ENCODE results near the gene ZNF263. TPM values are rescaled to one million over a fixed set of nuclear protein-coding genes. Genes with fewer than 3 reads are reported as not detected.

Gene ZNF263
- total RNA-seq, 1 experiment from 2014 or later, result 29.5 TPM

DNA sequence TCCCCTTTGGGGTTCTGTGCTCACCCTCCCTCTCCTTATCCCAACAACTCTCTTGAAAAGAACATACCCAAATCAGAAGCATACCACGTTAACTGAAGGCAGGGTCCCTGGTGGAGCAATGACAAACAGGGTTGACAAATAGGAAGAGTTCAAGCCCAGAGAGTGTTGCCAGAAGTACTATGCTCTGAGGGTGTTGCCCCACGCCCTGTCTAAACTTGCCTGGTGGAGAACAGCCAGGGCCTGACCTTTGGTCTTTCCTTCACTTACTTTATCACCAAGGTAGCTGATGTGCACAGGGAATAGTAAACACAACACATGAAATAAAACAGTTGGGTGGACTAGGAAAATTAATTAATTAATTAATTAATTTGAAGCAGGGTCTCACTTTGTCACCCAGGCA is 45.4 kb downstream of the ZNF263 start (continued):
- TF ChIP-seq MYBL2 (CRISPR knock-in tag; IDR thresholded peaks at IDR 0.05) (no peak), ZNF121 (CRISPR knock-in tag; IDR thresholded peaks at IDR 0.05) (no peak), CREB1 (CRISPR knock-in tag; IDR thresholded peaks at IDR 0.05) (no peak), SMAD3 (CRISPR knock-in tag; IDR thresholded peaks at IDR 0.05; ENCODE audit: borderline replicate concordance) (no peak), ZNF416 (CRISPR knock-in tag; IDR thresholded peaks at IDR 0.05) (no peak), GRHL2 (CRISPR knock-in tag; IDR thresholded peaks at IDR 0.05; ENCODE audit: insufficient replicate concordance, severe bottlenecking) (no peak)
- TF ChIP-seq, protein P1, sequence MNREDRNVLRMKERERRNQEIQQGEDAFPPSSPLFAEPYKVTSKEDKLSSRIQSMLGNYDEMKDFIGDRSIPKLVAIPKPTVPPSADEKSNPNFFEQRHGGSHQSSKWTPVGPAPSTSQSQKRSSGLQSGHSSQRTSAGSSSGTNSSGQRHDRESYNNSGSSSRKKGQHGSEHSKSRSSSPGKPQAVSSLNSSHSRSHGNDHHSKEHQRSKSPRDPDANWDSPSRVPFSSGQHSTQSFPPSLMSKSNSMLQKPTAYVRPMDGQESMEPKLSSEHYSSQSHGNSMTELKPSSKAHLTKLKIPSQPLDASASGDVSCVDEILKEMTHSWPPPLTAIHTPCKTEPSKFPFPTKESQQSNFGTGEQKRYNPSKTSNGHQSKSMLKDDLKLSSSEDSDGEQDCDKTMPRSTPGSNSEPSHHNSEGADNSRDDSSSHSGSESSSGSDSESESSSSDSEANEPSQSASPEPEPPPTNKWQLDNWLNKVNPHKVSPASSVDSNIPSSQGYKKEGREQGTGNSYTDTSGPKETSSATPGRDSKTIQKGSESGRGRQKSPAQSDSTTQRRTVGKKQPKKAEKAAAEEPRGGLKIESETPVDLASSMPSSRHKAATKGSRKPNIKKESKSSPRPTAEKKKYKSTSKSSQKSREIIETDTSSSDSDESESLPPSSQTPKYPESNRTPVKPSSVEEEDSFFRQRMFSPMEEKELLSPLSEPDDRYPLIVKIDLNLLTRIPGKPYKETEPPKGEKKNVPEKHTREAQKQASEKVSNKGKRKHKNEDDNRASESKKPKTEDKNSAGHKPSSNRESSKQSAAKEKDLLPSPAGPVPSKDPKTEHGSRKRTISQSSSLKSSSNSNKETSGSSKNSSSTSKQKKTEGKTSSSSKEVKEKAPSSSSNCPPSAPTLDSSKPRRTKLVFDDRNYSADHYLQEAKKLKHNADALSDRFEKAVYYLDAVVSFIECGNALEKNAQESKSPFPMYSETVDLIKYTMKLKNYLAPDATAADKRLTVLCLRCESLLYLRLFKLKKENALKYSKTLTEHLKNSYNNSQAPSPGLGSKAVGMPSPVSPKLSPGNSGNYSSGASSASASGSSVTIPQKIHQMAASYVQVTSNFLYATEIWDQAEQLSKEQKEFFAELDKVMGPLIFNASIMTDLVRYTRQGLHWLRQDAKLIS (CRISPR knock-in tag; IDR thresholded peaks at IDR 0.05; ENCODE audit: borderline replicate concordance), result no peak

Other genes with a start within 250 kb of the ZNF263 start
- 27.3 to 28.5 TPM (median 28.2 TPM) in 3 replicates for gene BICDL2, start 246.5 kb upstream of the ZNF263 start, total RNA-seq (2021)
- 41.2 to 49.0 TPM (median 43.3 TPM) in 3 replicates for gene MMP25, start 236.9 kb upstream of the ZNF263 start, total RNA-seq (2021)
- 3.5 to 4.7 TPM (median 3.6 TPM) in 3 replicates for gene IL32, start 217.9 kb upstream of the ZNF263 start, total RNA-seq (2021)
- gene ZSCAN10, start 184.2 kb upstream of the ZNF263 start, total RNA-seq (2021), result 263 to 286 TPM (median 271 TPM) in 3 replicates
- gene ZNF205, start 170.9 kb upstream of the ZNF263 start, total RNA-seq (2021), result 17.7 to 22.7 TPM (median 21.3 TPM) in 3 replicates
- gene ZNF213, start 148.5 kb upstream of the ZNF263 start, total RNA-seq (2021), result 8.9 to 11.6 TPM (median 10.3 TPM) in 3 replicates
- gene OR1F1, start 95.3 kb upstream of the ZNF263 start, total RNA-seq (2021), result 0.27 to 0.46 TPM (median 0.44 TPM) in 3 replicates
- 6.8 to 9.7 TPM (median 7.2 TPM) in 3 replicates for gene ZNF200, start 48.3 kb upstream of the ZNF263 start, total RNA-seq (2021)
- gene MEFV, start 26.9 kb upstream of the ZNF263 start, total RNA-seq (2021), result 0.09 to 0.21 TPM (median 0.14 TPM) in 3 replicates
- gene TIGD7, start 21.9 kb downstream of the ZNF263 start, total RNA-seq (2021), result 5.3 to 7.4 TPM (median 7.0 TPM) in 3 replicates
- gene ZNF75A, start 22.0 kb downstream of the ZNF263 start, total RNA-seq (2021), result 21.8 to 31.5 TPM (median 23.5 TPM) in 3 replicates
- not detected in 3 replicates for gene OR2C1, start 72.4 kb downstream of the ZNF263 start, total RNA-seq (2021)
- 16.0 to 17.9 TPM (median 16.7 TPM) in 3 replicates for gene ZSCAN32, start 117.5 kb downstream of the ZNF263 start, total RNA-seq (2021)
- gene ZNF174, start 117.7 kb downstream of the ZNF263 start, total RNA-seq (2021), result 11.3 to 13.8 TPM (median 11.7 TPM) in 3 replicates
- gene ZNF597, start 160.0 kb downstream of the ZNF263 start, total RNA-seq (2021), result 1.3 to 2.2 TPM (median 1.4 TPM) in 3 replicates
- gene NAA60, start 160.2 kb downstream of the ZNF263 start, total RNA-seq (2021), result 44.8 to 50.3 TPM (median 46.4 TPM) in 3 replicates
- not detected in 3 replicates for gene C16orf90, start 212.0 kb downstream of the ZNF263 start, total RNA-seq (2021)
- 11.1 to 13.7 TPM (median 12.6 TPM) in 3 replicates for gene CLUAP1, start 217.5 kb downstream of the ZNF263 start, total RNA-seq (2021)

Data from WTC11 (cell line).